ENCODE measurements around the gene GJC1. TPM values are rescaled to one million over a fixed set of nuclear protein-coding genes. Genes with fewer than 3 reads are reported as not detected.

Gene GJC1
- total and polyA plus RNA-seq, 9 of the 15 experiments (the other 6 are each of a cell fraction or from before 2014, with no cell fraction given), result 0.04 to 1.4 (median 0.18) TPM; not detected in 1

GRCh38 chr17:44832805-44833204, 2.7 kb upstream of the GJC1 start:
- Histone ChIP-seq H3K9me1 (ENCODE audit: control insufficient read depth, insufficient read depth, low read length) (no peaks in the 10 kb centered on the region), H2AFZ (ENCODE audit: low read depth, low read length) (no peak overlapping the region), H3K36me3 (ENCODE audit: control insufficient read depth, insufficient read depth, low read length) (no peaks in the 10 kb centered on the region), H3K4me3 (no peak overlapping the region), H3K27ac (ENCODE audit: extremely low read depth, low read depth, low read length) (no peak overlapping the region), H3K79me2 (ENCODE audit: control insufficient read depth, insufficient read depth, low read length) (no peaks in the 10 kb centered on the region), H3K9ac (ENCODE audit: insufficient read depth in 1 of 2, low read depth in 2 of 2, low read length in 2 of 2) (no peak overlapping the region), H3K4me2 (ENCODE audit: insufficient read depth, low read length) (no peak overlapping the region), H3K27me3 (ENCODE audit: control insufficient read depth in 2 of 2, insufficient read depth in 2 of 2, low read length in 2 of 2) (peaks cover 23 to 45% of the 10 kb centered on the region in 2 experiments), H3K9me3 (replicated peaks; ENCODE audit: control insufficient read depth, insufficient read depth, low read depth, low read length) (no peaks in the 10 kb centered on the region), H4K20me1 (replicated peaks; ENCODE audit: control insufficient read depth, insufficient read depth, low read length) (0 out of 2 replicates have a peak, but pooled peaks cover 4% of the 10 kb centered on the region), H3K4me1 (replicated peaks in 1 of 2; ENCODE audit: control insufficient read depth in 2 of 2, insufficient read depth in 2 of 2, low read length in 2 of 2) (peaks cover 0 to 15% of the 10 kb centered on the region in 2 experiments; a peak in 4 of 5 replicates)
- POLR2A ChIA-PET, result interaction anchor here (1.2 kb wide), 1 partner anchor 53 kb away, joined by 3 read pairs; no protein-coding TSS in a partner anchor
- no peak for FAIRE-seq
- TF ChIP-seq DEAF1 (CRISPR knock-in tag; IDR thresholded peaks at IDR 0.05) (no peak), NRF1 (conservative IDR thresholded peaks at IDR 0.05 in 1 of 2, IDR thresholded peaks at IDR 0.05 in 1 of 2) (no peak), SMARCA5 (IDR thresholded peaks at IDR 0.05) (no peak), ZMIZ1 (IDR thresholded peaks at IDR 0.05; ENCODE audit: low read depth in 2 of 2, low read length in 2 of 2) (no peak), POLR2B (IDR thresholded peaks at IDR 0.05; ENCODE audit: low read depth, partially characterized antibody) (no peak)
- TF ChIP-seq, protein P1, sequence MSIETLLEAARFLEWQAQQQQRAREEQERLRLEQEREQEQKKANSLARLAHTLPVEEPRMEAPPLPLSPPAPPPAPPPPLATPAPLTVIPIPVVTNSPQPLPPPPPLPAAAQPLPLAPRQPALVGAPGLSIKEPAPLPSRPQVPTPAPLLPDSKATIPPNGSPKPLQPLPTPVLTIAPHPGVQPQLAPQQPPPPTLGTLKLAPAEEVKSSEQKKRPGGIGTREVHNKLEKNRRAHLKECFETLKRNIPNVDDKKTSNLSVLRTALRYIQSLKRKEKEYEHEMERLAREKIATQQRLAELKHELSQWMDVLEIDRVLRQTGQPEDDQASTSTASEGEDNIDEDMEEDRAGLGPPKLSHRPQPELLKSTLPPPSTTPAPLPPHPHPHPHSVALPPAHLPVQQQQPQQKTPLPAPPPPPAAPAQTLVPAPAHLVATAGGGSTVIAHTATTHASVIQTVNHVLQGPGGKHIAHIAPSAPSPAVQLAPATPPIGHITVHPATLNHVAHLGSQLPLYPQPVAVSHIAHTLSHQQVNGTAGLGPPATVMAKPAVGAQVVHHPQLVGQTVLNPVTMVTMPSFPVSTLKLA (conservative IDR thresholded peaks at IDR 0.05), result no peak
- TF ChIP-seq, protein P2, sequence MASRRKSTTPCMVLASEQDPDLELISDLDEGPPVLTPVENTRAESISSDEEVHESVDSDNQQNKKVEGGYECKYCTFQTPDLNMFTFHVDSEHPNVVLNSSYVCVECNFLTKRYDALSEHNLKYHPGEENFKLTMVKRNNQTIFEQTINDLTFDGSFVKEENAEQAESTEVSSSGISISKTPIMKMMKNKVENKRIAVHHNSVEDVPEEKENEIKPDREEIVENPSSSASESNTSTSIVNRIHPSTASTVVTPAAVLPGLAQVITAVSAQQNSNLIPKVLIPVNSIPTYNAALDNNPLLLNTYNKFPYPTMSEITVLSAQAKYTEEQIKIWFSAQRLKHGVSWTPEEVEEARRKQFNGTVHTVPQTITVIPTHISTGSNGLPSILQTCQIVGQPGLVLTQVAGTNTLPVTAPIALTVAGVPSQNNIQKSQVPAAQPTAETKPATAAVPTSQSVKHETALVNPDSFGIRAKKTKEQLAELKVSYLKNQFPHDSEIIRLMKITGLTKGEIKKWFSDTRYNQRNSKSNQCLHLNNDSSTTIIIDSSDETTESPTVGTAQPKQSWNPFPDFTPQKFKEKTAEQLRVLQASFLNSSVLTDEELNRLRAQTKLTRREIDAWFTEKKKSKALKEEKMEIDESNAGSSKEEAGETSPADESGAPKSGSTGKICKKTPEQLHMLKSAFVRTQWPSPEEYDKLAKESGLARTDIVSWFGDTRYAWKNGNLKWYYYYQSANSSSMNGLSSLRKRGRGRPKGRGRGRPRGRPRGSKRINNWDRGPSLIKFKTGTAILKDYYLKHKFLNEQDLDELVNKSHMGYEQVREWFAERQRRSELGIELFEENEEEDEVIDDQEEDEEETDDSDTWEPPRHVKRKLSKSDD (conservative IDR thresholded peaks at IDR 0.05; ENCODE audit: low read length), result no peak
- TF ChIP-seq, protein P3, sequence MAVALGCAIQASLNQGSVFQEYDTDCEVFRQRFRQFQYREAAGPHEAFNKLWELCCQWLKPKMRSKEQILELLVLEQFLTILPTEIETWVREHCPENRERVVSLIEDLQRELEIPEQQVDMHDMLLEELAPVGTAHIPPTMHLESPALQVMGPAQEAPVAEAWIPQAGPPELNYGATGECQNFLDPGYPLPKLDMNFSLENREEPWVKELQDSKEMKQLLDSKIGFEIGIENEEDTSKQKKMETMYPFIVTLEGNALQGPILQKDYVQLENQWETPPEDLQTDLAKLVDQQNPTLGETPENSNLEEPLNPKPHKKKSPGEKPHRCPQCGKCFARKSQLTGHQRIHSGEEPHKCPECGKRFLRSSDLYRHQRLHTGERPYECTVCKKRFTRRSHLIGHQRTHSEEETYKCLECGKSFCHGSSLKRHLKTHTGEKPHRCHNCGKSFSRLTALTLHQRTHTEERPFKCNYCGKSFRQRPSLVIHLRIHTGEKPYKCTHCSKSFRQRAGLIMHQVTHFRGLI (CRISPR knock-in tag; IDR thresholded peaks at IDR 0.05), result no peak
- in situ Hi-C loops (cut with MboI) (no loop called here), intact Hi-C loops (cut with micrococcal nuclease) (no loop called here)
- no peak for ATAC-seq
- BruUV-seq (replicated peaks), result no TSS peak
- 9% methylated on average over 5 of the region's 5 CpGs for WGBS (ENCODE audit: insufficient coverage, low coverage, missing lambda C conversion rate)
- CTCF ChIA-PET (ENCODE audit: low intra/inter-chr PET ratio), result no interaction called here
- DNase-seq (ENCODE audit: extremely low read depth in 1 of 4, low spot score in 3 of 4), result no peak
